ENCODE data around the gene TRH.
"Not testable (repeated sequence)": the region's sequence is repeated elsewhere in the genome, so short reads cannot be mapped to it uniquely, and the experiment has no call there.

Gene TRH

DNA sequence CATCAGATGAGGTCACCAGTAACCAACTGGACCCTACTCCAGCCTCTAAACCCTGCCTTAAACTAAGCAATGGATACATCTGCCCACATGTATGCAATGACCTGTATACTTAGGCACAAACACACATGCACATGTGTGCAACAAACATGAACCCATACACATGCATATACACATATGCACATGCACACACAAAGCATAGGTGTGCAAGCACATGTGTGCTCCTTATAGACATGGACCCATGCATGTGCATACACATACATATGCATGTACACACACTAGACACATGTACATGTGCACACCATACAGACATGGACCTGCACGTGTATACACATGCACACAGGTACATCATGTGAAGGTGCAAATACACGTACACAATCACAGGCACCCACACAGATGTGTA is 8.6 kb upstream of the TRH start:
- DNase-seq (ENCODE audit: low read depth in 2 of 2) = no peak

DNA sequence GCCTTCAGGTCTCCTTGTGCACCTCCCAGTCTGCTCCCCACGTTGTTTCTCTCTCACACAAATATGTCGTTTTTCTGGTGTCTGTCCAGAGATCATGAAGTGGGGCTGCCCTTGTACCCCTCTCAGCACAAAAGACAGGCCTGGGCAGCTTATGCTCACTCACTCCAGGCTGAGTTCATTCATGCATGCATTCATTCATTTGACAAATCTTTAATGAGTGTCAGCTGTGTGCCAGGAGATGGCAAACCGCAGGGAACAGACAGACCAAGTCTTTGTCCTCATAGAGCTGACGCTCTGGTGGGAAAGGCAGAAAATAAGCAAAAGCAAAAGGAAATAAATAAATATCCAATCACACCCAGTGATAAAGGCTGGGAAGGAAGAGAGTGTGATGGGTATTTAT is 7.6 kb upstream of the TRH start:
- no peak for DNase-seq (ENCODE audit: low read depth in 2 of 2)

DNA sequence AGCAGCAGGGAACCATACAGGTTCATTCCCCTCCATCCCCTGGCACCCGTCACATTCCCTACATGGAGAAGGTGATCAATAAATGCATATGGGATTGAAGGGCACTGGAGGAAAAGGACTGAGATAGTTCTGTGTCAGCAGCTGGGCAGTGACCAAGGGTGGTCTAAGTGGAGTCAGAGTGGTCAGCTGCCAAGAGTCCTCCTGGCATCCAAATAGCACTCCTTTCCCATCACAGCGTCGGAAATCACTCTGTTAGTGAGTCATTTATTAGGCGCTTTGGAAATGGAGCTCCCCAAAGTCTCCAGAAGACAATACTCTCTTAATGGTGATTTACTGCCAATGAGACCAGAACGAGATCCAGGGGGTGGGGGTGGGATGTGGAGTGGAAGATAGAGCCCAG is 6.8 kb upstream of the TRH start:
- DNase-seq (ENCODE audit: low read depth in 2 of 2) = no peak

DNA sequence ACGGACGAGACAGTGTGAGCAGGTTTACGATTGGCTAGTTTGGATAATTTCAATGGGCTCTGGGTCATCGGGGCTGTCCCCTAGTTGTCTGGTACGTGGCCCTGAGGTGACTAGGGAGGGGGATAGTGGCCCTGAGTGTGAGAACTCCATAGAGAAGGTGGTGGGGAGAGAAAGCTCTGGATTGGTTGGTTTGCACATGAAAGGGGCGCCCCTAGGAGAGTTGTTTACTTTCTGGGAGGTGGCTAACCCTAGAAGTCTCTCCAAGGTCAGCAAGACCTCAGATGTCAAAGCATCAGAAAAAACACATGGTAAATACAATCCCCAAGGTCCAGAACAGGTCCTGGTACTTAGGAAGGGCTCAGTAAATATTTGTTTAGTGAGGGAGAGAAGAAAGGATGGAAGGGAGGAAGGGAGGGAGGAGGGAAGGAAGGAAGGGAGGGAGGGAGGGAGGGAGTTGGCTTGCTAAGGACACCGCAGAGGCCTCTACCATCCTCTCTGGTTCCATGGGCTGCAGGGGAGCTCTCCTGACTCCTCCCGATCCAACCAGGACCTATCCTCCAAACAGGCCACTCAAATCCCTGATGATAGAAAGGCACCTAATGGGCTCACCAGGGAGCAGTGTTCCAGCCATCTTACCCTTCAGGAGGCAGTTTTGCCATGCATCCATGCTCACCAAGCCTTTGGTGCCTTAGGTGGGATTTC is 3.0 kb upstream of the TRH start:
- DNase-seq (ENCODE audit: low read depth in 2 of 2) = no peak

DNA sequence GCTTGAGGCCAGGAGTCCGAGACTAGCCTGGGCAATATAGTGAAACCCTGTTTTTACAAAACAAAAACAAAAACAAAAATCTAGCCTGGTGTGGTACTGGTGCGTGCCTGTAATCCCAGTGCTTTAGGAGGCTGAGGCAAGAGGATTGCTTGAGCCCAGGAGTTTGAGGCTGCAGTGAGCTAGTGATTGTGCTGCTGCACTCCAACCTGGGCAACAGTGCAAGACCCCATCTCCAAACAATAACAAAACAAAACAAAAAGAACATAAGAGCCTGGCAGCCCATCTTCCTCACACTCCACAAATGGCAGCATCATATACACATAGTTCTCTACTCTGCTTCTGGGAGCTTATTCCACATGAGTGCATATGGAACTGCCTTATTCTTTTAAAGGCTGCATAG is 2.2 kb upstream of the TRH start:
- no peak for DNase-seq (ENCODE audit: low read depth in 2 of 2)

DNA sequence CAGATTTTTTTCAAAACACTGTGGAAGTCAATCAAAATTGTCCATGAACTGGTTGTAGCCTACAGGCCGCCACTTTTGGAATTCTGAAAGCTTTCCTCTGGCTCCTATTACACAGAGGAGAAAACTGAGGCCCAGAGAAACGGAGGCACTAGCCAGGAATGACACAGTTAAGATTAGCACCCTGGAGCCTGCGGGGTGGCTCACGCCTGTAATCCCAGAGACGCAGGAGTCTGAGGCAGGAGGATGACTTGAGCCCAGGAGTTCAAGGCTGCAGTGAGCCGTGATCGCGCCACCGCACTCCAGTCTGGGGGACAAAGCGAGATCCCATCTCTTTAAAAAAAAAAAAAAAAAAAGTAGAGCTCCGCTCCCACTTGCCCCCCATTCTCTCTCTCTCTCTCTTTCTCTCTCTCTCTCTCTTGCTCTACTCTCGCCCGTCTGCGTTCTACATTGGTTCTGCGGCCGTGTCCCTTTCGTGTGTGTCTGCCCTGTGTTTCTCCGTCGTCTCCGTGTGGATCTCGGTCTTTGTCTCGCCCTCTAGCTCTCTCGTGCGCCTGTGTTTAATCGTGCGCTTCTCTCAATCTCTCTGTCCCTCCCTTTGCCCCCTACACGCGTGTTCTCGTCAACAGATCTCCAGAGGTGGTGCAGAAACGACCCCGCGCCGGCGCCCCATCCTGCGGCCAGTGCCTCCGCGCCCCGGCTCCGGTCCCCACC is 512 bp upstream of the TRH start:
- DNase-seq (ENCODE audit: low read depth in 2 of 2) = no peak

DNA sequence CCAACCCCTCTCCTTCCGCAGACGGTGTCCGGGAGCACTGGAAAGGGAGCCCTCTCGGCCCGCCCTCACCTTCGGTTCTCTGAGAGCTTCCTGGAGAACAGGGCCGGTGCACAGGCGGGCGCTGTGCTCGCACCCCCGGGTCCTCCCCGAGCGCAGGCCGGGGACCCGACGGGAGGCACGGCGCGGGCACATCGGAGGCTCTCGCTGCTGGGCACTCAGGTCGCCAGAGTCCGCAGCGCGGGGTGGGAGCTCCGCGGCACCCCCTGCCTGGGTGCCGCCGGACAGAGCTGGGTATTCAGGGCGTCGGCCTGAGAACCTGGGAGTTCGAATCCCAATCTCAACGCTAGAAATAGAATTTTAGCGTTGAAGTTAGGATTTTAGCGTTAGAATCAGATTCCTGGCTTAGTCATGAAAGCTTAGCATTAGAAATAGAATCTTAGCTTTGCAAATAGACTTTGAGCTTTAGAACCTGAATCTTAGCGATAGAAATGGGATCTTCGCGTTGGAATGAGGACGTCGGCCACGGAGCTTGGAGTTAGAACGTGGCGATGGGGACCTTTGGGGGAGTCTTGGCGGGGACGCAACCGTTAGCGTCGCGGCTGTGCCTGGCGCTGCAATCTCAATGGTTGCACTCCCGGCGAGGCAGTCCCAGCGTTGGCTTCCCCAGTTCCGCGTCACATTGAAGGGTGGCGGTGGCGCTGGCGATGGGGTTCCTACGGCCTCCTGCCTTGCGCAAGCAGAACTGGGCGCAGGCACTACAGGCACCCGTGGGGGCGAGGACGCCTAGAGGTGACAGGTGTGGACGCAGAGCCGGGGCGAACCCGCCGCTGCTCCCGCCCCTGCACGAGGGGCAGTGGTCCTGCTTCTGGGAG is 549 bp downstream of the TRH start:
- DNase-seq (ENCODE audit: low read depth in 2 of 2) = peak in 1 of 2 donors; percentile 8

DNA sequence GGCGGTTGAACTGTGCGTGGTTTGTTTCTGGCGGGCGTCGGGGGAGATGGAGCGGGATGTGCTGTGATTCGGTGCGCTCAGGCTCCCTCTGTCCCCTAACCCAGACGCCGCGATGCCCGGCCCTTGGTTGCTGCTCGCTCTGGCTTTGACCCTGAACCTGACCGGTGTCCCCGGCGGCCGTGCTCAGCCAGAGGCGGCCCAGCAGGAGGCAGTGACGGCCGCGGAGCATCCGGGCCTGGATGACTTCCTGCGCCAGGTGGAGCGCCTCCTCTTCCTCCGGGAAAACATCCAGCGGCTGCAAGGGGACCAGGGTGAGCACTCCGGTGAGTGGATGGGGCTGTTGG is 1.2 kb downstream of the TRH start:
- no peak for DNase-seq (ENCODE audit: low read depth in 2 of 2)

DNA sequence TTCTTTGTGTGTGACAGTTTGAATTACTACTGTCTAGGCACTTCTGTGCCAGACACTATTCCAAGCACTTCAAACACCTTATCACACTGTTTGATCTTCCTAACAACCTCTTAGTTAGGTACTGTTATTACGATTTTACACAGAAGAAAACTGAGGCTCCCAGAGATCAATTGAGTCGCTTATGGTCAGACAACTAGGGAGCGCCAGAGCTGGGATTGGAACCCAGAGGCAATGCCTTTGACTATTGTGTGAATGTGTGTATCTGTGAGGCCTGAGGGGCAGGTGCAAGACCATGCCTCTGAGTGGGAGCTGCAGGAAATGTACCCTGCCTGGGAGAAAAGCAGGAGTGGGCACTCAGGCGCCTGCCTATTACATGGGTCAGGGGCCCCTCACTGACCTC is 1.8 kb downstream of the TRH start:
- no peak for DNase-seq (ENCODE audit: low read depth in 2 of 2)

DNA sequence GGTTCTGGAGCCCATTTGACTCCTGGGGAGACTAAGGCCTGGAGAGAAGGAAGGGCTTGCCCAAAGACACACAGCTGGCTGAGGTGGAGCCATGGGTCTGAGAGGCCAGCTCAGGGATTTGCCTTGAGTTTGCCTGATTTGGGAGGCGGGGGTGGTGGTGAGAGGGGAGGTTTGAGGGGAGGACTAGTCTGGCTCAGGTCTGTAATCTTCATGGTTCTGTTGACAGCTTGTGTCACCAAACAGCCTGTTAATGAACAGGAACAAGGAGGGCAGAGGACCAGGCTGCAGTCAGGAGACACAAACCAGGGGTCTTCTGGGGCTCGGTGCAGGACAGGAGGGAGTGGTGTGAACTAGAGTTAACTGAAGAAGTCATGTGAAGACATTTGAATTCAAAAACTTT is 3.6 kb downstream of the TRH start:
- no peak for DNase-seq (ENCODE audit: low read depth in 2 of 2)

DNA sequence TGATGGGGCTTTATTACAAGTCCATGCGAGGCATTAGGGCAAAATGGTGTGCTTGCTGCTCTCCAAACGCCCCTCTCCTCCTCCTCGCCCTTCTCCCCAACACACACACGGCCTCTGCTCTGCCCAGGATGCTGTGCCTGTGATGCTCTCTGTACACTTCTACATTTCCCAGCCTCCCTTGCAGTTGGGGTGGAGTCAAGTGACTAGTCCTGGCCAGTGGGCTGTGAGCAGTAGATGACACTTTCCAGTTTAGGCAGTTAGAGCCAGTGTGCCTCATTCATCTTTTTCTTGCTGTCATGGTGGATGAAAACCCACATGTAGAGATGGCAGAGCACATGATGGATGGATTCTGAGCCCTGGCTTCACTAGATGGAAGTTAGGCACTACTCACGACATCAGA is 5.4 kb downstream of the TRH start:
- DNase-seq (ENCODE audit: low read depth in 2 of 2) = no peak

DNA sequence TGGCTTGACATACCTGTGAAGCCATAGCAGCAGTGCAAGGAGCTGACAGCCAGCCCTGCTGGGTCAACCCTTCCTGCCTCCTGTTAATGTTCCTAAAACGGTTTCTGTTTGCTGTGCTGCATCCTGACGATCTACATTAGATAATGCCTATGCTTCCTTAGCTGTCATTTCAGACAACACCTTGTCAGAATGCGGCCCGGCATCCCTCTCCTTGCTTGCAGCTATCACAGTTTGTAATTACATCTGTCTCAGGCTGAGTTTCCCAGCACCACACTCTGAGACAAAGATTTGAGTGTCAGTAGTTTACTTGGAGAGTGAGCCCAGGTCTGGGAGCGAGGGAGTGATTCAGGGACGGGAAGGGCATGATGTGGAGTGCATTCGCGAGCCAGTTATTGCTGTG is 9.0 kb downstream of the TRH start:
- DNase-seq (ENCODE audit: low read depth in 2 of 2) = no peak

DNA sequence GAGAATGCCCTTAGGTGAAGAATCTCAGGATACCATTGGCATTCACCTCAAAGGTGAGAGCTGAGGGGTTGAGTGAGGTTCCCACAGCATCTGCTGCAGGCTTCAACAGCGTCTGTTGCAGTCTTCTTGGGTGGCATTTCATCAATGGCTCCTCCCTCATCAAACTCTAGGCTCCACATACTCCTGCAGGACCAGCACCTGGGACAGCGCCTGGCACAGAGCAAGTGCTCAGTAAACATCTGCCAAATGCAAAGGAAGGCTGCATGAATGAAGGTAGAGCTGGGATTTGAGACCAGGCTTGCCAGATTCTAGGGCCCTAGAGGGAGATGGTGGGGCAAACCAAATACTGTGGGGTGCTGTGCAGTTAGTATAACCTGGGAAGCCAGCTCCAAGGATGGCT is 9.6 kb downstream of the TRH start:
- no peak for DNase-seq (ENCODE audit: low read depth in 2 of 2)

DNA sequence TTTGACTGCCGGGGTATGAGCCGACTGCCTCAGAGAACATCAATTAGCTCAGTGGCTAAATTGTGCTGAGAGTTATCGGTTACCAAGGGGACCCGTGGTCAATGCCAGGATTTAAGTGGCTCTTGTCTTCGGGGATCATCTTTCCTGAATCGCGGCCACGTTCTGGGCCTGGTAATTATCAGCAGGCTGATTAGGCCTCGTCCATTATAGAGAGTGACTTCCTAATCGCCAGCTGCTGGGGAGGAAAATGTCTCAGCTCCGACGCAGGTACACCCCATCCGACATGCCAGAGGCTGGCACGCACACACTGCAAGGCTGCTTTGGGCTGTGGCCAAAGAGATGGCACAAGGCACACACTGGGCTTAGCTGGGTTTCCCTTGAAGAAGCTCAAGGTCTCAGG is 10.6 kb downstream of the TRH start:
- no peak for DNase-seq (ENCODE audit: low read depth in 2 of 2)

DNA sequence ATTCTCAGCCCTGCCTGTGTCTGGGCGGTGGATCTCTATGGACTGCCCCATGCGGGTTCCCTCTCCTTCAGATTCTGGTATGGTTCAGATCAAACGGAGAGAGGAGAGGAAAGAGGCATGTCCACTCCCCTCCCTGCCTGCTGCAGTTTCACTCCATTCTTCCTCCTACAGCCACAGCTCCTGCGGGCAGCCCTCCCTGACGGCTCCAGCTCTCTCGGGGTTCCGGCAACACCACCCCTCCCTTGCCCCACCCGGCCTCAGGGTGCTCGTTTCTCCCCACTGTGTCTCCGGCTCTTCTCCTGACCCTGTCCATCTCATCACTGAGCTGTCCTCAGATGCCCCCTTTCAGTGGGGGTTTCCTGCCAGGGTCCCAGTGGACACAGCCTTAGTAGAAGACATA is 13.9 kb downstream of the TRH start:
- no peak for DNase-seq (ENCODE audit: low read depth in 2 of 2)

DNA sequence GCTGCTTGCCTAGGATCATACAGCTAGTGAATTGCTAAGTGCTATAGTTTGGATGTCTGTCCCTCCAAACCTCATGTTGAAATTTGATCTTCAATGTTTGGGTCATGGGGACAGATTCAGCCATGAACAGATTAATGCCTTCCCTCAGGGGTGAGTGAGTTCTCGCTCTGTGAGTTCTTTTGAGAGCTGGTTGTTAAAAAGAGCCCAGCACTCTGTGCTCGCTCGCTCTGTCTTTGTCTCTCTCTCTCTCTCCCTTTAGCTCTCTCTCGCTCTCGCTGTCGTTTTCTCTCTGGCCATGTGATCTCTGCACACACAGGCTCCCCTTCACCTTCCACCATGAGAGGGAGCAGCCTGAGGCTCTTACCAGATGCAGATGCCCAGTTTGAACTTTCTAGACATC is 14.9 kb downstream of the TRH start:
- no peak for DNase-seq (ENCODE audit: low read depth in 2 of 2)

DNA sequence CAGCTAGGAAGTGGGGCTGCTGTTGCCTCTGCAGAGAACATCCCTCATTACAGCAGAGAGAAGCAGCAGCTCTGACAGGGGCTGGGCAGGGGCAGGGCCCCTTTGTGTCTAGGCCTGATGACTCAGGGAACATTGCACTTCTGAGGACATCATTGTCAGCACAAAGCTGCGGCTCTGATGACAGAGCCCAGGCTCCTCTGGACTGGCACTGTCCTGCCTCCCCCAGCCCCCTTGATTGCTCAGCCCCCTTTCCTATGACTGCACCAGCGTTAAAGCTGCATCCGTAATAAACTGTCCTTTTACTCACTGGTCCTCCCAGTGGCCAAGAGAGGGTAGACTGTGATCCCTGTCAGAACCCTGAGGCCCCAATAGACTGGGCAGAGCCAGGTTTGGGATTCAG is 18.3 kb downstream of the TRH start:
- no peak for DNase-seq (ENCODE audit: low read depth in 2 of 2)

DNA sequence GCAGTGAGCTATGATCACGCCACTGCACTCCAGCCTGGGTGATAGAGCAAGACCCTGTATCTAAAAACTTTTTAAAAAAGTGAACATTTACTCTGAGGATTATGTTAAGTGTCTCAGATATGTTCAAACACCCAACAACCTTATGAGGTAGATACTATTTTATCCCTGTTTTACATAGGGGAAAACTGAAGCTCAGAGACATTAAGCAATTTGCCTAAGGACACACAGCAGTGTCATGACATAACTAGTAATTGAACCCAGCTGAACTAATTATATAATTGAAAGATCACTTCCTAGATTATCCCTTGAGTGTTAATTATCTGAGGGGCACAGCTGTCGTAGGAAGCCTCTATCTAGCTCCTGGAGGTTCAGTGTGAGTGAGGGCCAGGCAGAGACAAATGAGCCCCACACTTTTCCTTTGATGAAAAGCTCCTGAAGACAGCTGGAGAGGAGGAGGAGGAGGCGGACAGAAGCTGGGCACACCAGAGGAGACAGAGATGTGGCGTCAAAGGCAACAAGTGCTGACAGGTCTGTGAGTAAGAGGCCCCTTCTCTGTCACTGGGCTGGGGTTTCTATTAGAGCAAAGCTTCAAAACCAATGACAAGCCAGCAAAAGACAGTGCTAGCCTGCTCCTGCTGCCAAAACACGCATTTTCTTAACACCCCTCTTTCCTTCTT is 20.5 kb downstream of the TRH start:
- no peak for DNase-seq (ENCODE audit: low read depth in 2 of 2)

DNA sequence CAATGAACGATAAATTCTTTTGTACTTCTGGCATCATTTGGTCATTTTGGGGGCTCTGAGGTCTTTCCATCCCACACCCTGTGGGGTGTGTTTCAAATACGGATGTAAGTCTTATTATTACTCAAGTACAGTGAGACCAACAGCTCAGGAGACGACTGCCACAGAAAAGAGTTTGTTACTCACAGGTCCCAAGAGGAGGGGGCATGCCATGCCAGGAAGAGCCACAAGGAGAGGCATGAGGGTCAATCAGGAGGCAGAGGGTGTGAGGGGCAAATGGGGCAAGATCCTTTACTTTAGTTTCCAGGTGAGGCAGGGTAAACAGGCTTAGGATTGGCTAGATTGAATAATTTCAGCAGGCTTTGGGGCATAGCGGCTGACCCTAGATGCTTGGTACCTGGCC is 21.6 kb downstream of the TRH start:
- DNase-seq (ENCODE audit: low read depth in 2 of 2) = no peak

DNA sequence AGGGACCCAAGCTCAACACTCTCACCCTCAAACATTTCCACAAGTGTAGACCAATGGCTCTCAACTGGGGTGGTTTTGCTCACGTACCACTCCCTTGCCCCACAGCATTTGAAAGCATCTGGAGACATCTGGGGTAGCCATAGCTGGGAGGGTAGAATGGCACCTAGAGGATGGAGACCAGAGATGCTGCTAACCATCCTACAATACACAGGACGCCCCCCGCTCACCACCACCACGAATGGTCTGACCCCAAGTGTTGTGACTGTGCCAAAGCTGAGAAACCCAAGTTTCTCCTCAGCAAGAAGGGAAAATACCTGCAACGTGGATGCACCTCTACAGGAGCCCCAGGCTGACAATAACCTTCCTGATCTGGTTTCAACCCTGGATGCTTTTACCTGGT is 24.7 kb downstream of the TRH start:
- DNase-seq (ENCODE audit: low read depth in 2 of 2) = not testable (repeated sequence)

DNA sequence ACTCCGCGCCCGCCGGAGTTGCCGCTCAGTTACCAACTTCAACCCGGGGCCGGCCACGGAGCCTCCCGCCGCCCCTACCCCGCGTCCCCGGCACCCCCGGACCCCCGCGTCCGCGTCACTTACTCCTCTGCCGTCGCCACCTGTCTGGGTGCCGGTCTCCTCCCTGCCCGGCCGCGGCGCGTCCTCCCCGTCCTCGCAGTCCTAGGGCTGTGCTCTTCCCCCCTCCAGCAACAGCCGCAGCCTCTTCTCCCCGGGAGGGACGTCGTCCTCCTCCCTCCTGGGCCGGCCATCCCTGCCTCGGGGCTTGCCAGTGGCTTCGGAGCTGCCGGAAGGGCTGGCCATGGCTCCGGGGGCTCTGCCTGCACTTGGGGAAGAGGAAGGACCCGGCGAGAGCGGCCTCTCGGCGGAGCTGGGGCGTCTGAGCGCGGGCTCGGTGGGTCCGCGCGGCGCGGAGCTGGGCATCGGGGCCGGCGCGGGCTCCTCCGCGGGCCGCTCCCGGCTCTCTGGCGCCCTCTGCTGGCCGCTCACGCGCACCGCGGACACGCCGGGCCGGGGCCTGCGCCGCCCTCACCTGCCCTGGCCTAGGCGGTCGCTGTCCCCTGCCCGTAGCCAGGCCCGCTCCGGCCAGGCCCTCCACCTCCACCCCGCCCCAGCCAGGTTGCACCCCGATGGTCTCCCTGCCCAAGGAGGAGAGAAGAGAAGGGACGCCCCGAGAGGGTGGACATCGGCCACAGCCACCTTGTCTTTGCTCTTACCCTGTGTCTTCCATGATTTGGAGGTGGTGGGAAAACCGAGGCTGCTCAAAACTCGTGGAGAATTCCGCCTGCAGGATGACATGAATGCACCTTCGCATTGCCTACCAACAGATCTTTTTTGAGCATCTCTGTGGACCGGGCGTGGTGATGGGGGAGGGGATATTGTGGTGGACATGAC is 28.4 kb downstream of the TRH start:
- DNase-seq (ENCODE audit: low read depth in 2 of 2) = peak; percentile 49

Measured in activated CD4-positive, alpha-beta T cell treated with anti-CD3 and anti-CD28 coated beads for 24 hours (primary cell).